Fibroblast of skin of scalp (primary cell): ENCODE results near the gene INS.
"Not testable (repeated sequence)": the region's sequence is repeated elsewhere in the genome, so short reads cannot be mapped to it uniquely, and the experiment has no call there.

Source experiments
- DNase-seq: peaks from one replicate; pipeline ENCODE4 v3.0.0-alpha.2; 2013

Gene INS

DNA sequence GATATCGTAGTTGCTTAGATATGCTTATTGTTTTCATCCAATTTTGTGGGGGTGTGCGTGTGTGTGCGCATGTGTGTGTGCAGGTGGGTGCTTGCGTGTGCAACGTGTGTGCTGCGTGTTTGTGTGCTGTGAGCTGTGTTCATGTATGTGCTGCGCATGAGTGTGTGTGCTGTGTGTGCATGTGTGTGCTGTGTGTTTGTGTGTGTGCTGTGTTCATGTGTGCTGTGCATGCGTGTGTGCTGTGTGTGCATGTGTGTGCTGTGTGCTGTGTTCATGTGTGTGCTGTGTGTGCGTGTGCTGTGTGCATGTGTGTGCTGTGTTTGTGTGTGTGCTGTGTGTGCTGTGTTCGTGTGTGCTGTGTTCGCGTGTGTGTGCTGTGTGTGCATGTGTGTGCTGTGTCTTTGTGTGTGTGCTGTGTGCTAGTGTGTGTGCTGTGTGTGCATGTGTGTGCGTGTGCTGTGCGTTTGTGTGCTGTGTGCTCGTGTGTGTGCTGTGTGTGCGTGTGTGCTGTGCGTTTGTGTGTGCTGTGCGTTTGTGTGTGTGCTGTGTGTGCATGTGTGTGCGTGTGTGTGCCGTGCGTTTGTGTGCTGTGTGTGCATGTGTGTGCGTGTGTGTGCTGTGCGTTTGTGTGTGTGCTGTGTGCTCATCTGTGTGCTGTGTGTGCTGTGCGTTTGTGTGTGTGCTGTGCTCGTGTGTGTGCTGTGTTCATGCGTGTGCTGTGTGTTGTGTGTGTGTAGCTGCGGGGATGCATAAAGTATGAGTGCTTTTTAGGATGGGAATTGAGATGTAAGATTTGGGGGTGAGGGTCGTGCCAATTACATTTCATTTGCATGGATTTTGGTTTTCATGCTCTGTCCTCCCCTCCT lies 29.4 kb downstream of the INS start:
- DNase-seq = no peak

DNA sequence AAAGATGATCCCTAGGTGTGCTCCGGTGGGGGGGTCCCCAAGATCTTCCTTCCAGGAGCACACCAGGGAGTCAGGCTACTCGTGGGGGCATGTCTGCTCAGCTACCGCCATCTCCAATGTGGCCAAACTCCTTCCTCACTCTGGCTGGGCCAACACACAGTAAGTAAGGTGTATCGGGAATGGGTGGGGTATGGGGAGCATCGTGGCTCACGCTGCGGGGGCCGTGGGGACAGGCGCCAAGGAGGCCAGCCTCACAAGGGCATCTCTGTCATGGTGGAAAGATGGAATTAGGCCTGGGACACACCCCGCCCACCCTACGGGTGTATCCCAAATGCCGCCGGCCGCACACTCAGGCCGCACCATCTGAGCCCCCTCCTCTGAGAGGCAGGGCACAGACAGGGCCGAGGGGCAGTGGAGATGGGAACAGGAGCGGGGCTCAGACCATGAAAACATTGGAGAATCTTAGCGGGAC lies 30.1 kb downstream of the INS start:
- no peak for DNase-seq

DNA sequence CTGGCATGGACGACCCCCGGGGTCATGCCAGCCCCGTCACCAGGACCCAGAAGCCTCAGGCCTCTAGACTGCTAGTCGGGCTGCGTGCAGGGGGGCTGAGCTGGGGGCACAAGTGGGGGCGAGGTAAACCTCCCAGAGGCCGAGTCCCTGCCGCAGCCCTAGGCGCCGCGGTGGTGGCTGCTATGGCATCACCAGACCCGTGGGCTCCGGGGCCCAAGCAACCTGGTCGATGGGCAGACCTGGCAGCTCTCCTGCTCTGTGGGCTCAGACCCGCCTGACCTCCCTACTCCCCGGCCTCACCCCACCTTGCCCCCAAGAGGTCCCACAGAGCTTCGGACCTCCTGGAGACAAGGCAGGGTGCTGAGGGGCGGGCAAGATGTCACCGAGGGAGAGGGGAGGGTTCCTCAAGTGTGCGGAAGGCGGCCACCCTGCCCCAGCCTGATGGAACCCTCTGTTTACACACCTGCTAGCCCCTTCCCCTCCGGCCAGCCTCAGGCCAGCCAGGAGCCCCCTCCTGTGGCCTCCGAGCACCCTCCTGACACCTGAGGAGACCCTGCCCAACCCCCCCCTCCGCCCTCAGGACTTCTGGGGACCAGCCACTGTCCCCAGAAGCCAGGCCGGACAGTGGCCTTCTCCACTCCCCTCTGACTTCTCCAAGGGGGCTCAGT lies 31.2 kb downstream of the INS start:
- DNase-seq = no peak

DNA sequence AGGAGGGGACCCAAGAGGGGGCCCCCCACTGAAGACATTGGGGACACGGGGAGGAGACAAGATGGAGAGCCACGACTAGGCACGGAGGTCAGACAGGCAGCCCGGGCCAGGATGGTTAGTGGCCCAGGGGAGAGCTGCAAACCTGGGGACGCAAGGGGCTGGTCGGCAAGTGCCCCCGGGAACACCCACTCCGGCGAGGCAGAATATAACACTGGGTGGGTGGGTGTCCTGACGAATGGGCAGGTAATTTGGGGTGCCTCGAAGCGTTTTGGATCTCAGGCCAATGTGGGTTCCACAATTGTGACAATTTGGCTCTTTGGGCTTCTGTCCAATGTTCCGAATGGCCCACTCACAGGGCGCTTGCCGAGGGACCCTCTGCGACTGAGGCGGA lies 31.7 kb downstream of the INS start:
- DNase-seq = no peak

DNA sequence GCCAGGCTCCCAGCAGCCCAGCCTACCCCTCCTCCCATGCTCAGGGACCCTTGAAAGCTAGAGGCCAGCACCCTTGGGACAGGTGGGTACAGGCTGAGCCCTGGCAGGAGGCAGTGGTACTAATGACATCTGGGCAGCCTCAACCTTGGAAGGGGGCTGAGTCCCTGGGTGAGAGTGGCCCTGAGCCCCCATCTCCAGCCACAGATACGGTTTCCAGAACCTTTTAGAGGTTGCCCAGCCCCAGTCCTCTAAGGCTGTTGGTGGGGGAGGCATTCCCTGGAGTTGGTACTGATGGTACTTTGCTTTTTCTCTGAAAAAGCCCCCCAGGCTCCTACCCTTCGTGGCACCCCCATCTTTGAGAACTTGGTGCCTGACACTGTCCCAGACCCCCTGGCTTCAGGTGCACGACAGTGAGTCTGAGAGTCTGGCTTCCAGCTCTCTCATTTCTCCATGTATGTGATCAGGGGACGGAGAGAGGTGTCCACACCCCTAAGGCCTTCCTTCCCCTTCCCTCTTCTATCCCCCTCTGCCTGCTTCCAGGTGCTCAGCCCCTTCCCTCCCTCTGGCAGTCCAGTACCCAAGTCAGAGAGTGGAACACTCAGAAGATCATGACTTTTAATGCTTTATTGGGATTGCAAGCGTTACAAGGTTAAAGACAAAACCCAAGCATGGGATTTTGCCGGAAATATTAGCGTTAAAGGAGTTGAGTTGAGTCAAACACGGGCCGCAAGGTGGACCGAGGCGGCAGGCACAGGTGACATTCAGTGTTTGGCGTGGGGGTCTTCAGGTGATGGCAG lies 32.3 kb downstream of the INS start:
- DNase-seq = no peak

DNA sequence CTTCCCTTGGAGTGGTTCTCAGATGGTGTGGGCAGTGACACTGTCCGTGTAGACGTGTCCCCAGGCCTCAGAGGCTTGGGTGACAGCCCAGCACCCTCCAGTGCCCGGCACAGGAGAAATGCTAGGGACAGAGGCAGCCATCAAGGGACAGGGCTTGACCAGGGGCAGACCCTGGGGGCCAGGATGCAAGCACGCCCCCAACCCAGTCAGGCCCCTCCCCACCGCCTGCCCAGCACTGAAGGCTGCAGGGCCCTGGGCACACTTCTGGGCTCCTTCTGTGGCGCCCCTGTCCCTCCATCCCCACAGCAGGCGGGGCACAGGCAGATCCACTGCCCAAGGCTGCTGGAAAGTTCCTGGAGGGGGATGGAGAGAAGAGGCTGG lies 32.9 kb downstream of the INS start:
- DNase-seq = no peak

DNA sequence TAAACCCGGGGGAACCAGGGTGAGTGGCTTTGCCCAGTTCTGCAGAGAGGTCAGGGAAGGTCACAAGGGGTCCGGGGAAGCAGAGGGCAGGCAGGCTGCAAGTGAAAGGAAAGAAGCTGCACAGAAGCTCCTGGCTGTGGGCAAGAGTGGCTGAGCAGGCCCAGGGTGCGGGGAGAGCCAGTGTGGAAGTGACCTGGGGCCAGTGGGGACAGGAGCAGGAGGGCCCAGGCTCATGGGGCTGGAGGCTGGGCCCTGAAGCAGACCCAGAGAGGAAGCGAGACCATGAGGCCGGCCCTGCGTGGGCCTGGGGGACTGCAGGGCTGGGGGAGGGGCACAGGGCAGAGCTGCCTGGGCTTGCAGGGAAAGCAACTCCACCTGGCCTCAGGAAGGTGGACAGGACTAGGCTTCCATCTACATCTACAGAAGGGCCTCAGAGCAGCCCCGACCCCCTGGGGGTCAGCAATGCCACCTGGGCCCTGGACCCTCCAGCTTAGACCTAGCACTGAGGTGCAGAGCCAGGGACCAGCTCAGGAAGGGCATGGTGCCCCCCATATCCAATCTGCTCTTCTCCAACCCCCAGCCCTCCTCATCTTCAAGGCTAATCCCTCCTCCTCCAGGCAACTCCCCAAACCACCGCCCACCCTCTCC lies 33.4 kb downstream of the INS start:
- DNase-seq = no peak

DNA sequence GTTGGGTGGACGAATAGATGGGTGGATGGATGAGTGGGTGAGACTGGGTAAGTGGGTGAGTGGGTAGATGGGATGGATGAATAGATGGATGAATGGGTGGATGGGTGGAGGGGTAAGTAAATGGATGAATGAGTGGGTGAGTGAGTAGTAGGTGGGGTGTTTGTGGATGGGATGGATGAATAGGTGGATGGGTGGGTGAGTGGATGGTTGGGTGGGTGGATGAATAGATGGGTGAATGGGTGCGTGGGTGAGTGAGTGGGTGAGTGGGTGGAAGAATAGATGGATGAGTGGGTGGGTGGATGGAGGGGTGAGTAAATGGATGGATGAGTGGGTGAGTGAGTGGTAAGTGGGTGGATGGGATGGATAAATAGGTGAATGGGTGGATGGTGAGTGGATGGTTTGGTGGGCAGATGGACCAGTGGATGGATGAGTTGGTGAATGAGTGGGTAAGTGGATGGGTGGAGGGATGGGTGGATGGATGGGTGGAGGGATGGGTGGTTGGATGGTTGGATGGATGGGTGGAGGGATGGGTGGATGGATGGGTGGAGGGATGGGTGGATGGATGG lies 34.4 kb downstream of the INS start:
- DNase-seq = no peak

DNA sequence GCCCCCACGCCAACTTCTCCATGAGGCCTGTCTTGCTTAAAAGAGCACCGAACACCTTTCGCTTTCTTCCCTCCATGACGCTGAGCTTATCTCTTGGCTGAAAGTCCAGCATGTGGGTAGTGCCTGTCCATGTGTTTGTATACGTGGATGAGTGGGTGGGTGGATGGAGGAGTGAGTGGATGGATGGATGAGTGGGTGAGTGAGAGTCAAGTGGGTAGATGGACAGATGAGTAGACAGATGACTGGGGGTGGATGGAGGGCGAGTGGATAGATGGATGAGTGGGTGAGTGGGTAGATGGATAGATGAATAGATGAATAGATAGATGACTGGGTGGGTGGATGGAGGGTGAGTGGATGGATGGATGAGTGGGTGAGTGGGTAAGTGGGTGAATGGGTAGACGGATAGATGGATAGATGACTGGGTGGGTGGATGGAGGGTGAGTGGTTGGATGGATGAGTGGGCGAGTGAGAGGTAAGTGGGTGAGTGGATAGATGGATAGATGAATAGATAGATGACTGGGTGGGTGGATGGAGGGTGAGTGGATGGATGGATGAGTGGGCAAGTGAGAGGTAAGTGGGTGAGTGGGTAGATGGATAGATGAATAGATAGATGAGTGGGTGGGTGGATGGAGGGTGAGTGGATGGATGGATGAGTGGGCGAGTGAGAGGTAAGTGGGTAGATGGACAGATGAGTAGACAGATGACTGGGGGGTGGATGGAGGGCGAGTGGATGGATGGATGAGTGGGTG lies 36.1 kb downstream of the INS start:
- DNase-seq = not testable (repeated sequence)

DNA sequence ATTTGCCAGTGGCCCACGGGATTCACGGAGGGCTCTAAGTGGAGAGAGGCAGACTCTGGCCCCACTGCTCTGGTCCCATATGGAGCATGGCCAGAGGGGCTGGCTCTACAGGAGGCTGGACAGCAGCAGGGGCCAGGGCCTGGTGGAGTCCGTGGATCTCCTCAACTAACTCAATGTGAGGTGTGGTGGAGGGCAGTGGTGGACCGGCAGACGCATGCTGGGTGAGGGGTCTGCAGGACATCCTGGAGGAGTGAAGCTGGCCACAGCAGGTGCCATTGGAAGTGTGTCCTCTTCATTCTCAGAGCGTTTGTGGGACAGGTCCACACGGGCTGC lies 37.4 kb downstream of the INS start:
- no peak for DNase-seq

DNA sequence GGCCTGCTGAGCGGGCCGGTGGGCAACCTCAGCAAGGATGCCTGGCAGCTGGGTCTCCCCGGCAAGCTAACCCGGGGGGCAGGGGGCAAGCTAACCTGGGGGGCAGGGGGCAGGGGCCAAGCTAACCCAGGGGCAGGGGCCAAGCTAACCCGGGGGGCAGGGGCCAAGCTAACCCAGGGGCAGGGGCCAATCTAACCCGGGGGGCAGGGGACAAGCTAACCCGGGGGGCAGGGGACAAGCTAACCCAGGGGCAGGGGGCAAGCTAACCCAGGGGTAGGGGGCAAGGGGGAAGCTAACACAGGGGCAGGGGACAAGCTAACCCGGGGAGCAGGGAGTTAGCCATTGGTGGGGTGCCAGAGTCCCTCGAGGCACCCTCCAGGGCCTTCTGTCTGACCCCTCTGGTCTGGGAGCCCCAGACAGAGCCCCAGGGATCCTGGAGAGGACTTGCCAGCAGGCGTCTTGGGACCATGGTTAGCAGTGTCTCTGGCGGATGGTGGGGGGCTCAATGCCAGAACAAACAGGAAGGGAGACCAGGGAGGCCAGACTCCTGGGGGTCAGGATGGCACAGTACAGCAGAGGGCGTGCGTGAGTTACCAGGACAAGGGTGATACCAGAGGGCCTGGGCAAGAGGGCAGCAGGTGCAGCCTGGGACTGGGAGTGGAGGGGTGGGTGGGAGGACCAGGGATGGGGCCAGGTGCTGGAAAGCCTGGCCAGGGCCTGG lies 37.9 kb downstream of the INS start:
- DNase-seq = peak; percentile 32

DNA sequence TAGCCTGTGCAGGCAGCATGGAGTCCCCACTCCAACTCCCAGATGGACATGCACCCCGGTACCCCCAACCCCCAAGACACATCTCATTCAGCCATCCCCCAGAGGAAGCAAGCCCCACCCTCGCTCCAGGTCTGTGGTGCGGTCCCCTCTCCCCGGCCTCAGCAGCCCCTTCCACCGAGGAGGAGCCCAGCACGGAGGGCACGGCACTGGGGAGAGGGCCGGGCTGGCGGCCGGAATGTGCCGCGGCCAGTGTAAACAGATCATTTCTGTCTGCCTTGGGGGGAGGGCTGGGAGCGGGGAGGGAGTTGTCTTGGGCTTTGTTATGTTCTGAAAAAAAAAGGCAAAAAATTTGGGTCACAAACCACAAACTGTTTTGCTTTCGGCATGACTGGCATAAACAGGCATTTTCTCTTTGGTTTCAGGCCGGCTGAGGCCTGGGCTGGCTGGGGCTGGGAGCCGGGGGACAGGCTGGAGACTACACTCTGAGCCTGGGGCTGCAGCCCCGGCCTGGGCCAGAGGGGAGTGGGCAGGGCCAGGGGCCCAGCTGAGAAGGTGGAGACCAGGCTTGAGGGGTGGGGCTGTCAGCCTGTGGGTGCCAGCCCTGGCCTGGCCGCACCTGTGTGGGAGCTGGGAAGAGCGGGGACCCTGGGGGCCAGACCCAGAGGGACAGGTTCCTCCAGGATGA lies 38.6 kb downstream of the INS start:
- DNase-seq = peak; percentile 89

DNA sequence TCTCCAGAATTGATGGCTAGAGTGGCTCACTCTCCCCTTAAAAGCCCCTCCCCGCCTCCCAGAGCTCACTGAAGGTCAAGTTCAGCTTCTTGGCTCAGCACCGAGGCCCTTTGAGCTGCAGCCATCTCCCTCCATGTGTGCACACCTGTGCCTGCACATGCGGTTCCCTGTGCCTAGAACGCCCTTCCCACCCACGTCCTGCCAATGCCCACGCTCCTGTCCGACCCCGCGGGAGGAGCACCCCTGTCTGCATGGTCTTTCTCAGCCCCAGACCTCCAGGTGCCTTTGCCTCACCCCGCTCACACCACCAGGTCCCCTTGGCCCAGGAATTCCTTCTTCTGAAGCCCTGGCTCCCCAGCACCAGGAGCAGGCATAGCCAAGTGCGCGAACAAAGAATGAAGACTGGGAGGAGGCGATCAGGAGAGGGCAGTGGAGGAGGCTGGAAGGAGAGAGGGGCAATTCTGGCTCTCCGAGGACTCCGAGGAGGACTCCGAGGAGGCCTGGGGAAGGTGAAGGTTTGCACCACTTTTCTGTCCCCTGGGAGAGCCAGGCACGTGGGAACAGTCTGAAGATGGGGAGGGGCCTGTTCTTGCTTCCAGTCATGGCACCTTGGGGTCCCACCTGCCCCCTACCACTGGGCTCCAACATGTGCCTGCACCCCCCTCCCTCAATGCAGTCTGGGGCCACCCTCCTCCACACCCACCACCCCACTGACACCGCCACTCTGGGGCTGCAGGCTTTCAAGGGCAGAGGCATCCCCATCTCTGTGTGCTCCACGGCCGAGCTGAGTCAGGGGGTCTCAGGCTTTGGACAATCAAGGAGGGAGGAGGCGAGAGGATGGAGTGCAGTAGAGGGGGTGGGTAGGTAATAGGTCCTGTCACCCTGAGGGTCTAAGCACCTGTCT lies 39.5 kb downstream of the INS start:
- DNase-seq = no peak

DNA sequence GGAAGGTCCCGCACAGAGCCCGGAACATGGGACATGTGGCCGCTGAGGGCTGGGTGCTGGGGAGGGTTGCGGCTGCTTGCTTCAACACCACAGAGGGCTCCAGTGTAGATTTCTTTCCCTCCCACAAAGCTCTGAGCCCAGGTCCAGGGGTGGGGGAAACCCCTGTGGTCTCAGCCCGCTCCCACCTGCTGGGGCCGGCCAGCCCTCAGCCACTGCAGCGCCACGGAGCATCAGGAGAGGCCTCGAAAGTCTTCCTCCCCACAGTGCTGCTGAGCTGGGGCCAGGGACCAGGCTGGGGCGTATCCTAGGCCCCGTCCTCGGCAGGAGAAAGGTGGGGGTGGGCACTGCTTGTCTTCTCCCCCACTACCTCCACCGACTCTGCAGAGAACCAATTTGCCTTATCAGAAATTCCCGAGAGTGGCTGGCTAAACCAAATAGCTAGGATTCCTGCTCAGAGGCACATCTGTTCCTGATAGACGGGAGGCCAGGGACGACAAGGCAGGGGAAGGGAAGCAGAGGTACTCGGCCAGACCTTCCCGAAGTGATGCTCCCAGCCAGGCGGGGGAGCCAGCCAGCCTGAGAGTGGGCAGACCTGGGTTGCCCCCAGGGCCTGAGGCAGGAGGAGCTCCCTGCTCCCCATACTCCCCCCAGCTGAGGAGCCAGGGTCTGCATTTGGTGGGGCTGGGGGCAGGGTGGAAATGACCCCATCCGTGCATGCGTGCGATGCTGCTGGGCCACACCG lies 40.5 kb downstream of the INS start:
- peak; percentile 74 for DNase-seq

DNA sequence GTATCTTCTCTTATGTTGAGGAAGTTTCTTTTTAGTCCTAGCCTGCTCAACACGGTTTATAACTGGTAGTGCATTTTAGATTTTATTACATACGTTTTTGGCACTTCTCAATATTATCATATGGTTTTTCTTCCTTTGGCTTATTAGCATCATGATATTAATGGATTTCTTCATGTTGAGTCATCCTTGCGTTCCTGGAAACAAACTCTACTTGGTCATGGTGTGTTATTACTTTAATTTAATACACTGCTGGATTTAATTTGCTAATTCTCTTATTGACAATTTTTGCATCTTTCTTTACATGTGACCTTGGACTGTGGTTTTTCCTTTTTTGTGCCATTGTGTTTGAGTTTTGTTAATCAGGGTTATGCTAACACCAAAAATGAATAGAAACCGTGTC lies 42.3 kb downstream of the INS start:
- peak; percentile 75 for DNase-seq

DNA sequence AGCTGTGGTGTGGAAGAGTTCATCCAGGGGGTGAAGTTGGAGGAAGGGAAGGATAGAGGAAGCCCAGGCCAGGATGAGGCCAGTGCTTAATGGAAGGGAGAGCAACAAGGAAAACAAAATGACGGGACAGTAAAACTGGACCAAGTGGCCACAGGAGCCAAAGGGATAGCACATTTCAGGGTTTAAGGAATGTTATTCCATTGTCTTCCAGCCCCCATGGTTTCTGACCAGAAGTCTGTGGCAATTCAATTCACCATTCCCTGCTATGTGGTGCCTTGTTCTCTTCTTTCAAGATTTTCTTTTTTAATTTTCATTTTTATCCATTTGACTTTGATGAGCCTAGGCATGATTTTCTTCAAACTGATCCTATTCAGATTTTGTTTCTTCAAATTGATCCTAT lies 44.3 kb downstream of the INS start:
- DNase-seq = no peak

DNA sequence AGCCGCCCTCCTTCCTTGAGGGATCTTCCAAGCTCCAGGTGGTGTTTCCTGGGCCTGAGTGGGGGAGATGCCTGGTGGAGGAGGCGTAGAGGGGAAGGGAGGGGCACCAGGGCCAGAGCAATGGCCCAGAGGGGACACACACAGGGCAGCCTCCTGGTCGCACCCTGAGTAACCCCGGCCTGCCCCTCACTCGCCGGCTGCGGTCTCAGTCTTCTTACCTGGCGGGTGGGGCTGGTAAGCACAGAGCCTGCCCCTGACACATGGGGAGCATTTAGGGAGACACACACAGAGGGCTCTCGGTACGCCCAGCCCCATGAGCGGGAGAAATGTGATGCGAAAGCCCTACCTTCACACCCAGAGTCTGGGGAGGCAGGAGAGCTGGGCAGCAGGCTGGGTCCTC lies 45.7 kb downstream of the INS start:
- DNase-seq = no peak

DNA sequence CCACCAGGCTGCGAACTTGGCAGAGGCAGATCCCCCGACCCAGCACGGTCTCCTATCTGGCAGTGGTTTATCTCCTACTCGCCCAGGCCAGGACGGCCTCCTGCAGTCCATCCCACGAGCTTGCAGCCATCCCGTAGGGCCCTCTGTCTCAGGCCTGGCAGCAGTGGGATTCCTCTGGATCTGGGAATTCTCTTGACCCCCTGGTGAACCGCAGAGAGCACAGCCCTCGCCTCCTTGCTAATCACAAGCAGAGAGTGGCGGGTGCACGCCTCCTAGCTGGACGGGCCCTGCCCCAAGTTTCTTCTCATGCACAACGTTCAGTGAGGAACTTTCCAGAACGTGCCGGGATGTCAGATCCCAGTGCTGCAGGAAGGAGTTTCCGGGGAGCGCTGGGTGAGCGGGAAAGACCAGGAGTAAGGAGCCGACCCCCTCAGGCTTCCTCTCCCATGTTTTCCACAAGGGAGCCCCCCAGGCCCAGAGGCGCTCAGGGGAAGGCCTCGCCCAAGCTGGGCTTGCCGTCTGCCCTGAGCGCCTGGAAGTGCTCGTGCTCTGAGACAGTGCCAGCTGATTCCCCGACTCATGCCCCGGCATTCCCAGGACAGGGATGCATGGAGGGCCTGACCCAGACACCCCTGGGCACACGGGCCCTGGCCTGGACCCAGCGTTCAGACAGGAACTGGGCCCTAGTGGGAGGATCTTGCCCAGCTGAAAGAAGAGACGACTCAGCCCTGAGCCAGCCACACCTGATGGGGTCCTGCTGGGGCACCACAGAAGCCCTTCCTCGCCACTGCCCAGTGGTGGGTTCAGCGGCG lies 46.4 kb downstream of the INS start:
- no peak for DNase-seq
